IMR-90 (cell line): Measurements from ENCODE around the gene NUP210L. TPM values are rescaled to one million over a fixed set of nuclear protein-coding genes. Genes with fewer than 3 reads are reported as not detected.

Source experiments
- ATAC-seq: fragments of 200-7000 bp; cut with Tn5 transposase; 2 replicates; pipeline ENCODE4 v1.9.1; 2020; ENCODE audit warnings: low read depth, mild to moderate bottlenecking, moderate library complexity
- BruUV-seq: library from RNA; stranded (reverse); fragments of 400-500 nt; replicated peaks from 2 replicates; lab custom pipeline; 2021; lab: Mats Ljungman, UMichigan
- CTCF ChIA-PET: fragments of 300-600 bp; formaldehyde crosslinking; extraction: SDS; loops from one replicate; lab custom pipeline; 2021; ENCODE audit warnings: antibody characterized with exemption; lab: Yijun Ruan, JAX
- POLR2A ChIA-PET: fragments of 300-600 bp; sonication (Branson Sonifier 250); formaldehyde crosslinking; loops from one replicate; lab custom pipeline; 2022; ENCODE audit warnings: antibody characterized with exemption; ENCODE audit not compliant: unreplicated experiment; lab: Charles Lee
- DNase-seq: peaks from one replicate; pipeline ENCODE4 v3.0.0; 2013
- H2AFZ ChIP-seq: replicated peaks from 2 replicates; pipeline ENCODE3; 2013; ENCODE audit warnings: low read length, mild to moderate bottlenecking; ENCODE audit not compliant: poor library complexity
- H2AK5ac ChIP-seq: 2 replicates; pipeline ENCODE4 v1.6.1; 2013; ENCODE audit warnings: low read depth, low read length, inconsistent platforms
- H2AK9ac ChIP-seq: replicated peaks from 2 replicates; pipeline ENCODE3; 2013; ENCODE audit warnings: mild to moderate bottlenecking, low read depth, low read length, moderate library complexity; ENCODE audit not compliant: poor library complexity
- H2BK120ac ChIP-seq: 2 replicates; pipeline ENCODE4 v1.6.1; 2013; ENCODE audit warnings: low read depth, low read length, inconsistent platforms
- H2BK15ac ChIP-seq: 3 replicates; pipeline ENCODE4 v1.6.1; 2013; ENCODE audit warnings: low read depth, low read length, inconsistent platforms
- H2BK20ac ChIP-seq: 2 replicates; pipeline ENCODE4 v1.6.1; 2013; ENCODE audit warnings: low read depth, mild to moderate bottlenecking, inconsistent platforms, low read length, moderate library complexity
- H2BK5ac ChIP-seq: 2 replicates; pipeline ENCODE4 v1.6.1; 2013; ENCODE audit warnings: mild to moderate bottlenecking, low read depth, low read length, inconsistent platforms; ENCODE audit not compliant: poor library complexity, severe bottlenecking
- H3K14ac ChIP-seq: replicated peaks from 2 replicates; pipeline ENCODE4 v1.6.1; 2013; ENCODE audit warnings: low read depth, low read length, inconsistent platforms
- H3K18ac ChIP-seq: 2 replicates; pipeline ENCODE4 v1.6.1; 2013; ENCODE audit warnings: low read depth, low read length, control low read depth
- H3K23ac ChIP-seq: 2 replicates; pipeline ENCODE4 v1.6.1; 2013; ENCODE audit warnings: low read depth, low read length, inconsistent platforms
- H3K27ac ChIP-seq: 2 replicates; pipeline ENCODE4 v1.5.1; 2013; ENCODE audit warnings: mild to moderate bottlenecking, control low read depth, low read length; ENCODE audit not compliant: insufficient read depth
- H3K27me3 ChIP-seq: 2 replicates; pipeline ENCODE4 v1.6.1; 2013; ENCODE audit warnings: low read length; ENCODE audit not compliant: control insufficient read depth, insufficient read depth
- H3K36me3 ChIP-seq: 2 replicates; pipeline ENCODE4 v1.6.1; 2013; ENCODE audit warnings: low read length, mixed read lengths; ENCODE audit not compliant: control insufficient read depth, insufficient read depth
- H3K4ac ChIP-seq: 2 replicates; pipeline ENCODE4 v1.6.1; 2013; ENCODE audit warnings: low read depth, low read length, inconsistent platforms
- H3K4me1 ChIP-seq: 2 replicates; pipeline ENCODE4 v1.6.1; 2013; ENCODE audit warnings: low read length, mixed read lengths; ENCODE audit not compliant: control insufficient read depth, insufficient read depth
- H3K4me2 ChIP-seq: 2 replicates; pipeline ENCODE4 v1.6.1; 2013; ENCODE audit warnings: low read depth, mild to moderate bottlenecking, control low read depth, low read length, moderate library complexity
- H3K4me3 ChIP-seq: 2 replicates; pipeline ENCODE4 v1.5.1; 2013; ENCODE audit warnings: low read depth, mild to moderate bottlenecking, control low read depth, low read length, moderate library complexity; ENCODE audit not compliant: insufficient read depth
- H3K56ac ChIP-seq: 2 replicates; pipeline ENCODE4 v1.6.1; 2013; ENCODE audit warnings: low read length, inconsistent platforms; ENCODE audit not compliant: insufficient read depth; ENCODE audit errors: extremely low read depth
- H3K79me1 ChIP-seq, 2 experiments: 2 replicates each; pipeline ENCODE4 v1.6.1; 2013; ENCODE audit warnings: low read length in 2 of 2, inconsistent platforms in 1 of 2, low read depth in 1 of 2
- H3K9ac ChIP-seq: 2 replicates; pipeline ENCODE4 v1.6.1; 2013; ENCODE audit warnings: low read depth, low read length, control low read depth
- H3K9me1 ChIP-seq: 2 replicates; pipeline ENCODE4 v1.6.1; 2013; ENCODE audit warnings: low read length, inconsistent platforms; ENCODE audit not compliant: insufficient read depth
- H3K9me3 ChIP-seq: 2 replicates; pipeline ENCODE4 v1.6.1; 2013; ENCODE audit warnings: low read length; ENCODE audit not compliant: control insufficient read depth, insufficient read depth
- H4K20me1 ChIP-seq: 2 replicates; pipeline ENCODE4 v1.6.1; 2013; ENCODE audit warnings: low read length, inconsistent platforms; ENCODE audit not compliant: insufficient read depth
- H4K5ac ChIP-seq: 2 replicates; pipeline ENCODE4 v1.6.1; 2013; ENCODE audit warnings: mild to moderate bottlenecking, low read depth, low read length, control low read depth
- H4K8ac ChIP-seq, 2 experiments: 2 replicates each; pipeline ENCODE4 v1.6.1; 2013; ENCODE audit warnings: low read depth in 2 of 2, low read length in 2 of 2, control low read depth in 1 of 2, inconsistent platforms in 1 of 2
- H4K91ac ChIP-seq: 2 replicates; pipeline ENCODE4 v1.6.1; 2013; ENCODE audit warnings: low read depth, low read length, inconsistent platforms; ENCODE audit not compliant: insufficient read depth
- BHLHE40 ChIP-seq: fragments of 150-350 bp; IDR thresholded peaks from 2 replicates; pipeline ENCODE4 v1.6.1; 2016; ENCODE audit warnings: mild to moderate bottlenecking, low read depth, low read length
- CEBPB ChIP-seq: IDR thresholded peaks from 2 replicates; pipeline ENCODE4 v1.6.1; 2012; ENCODE audit warnings: low read depth, low read length, improper control_type of control experiment
- CHD1 ChIP-seq: IDR thresholded peaks from 2 replicates; pipeline ENCODE4 v1.6.1; 2012; ENCODE audit warnings: low read depth, low read length, improper control_type of control experiment
- CTCF ChIP-seq: conservative IDR thresholded peaks from 2 replicates; pipeline ENCODE4 v1.5.1; 2012; ENCODE audit warnings: mild to moderate bottlenecking, low read depth, low read length, improper control_type of control experiment
- FOS ChIP-seq: fragments of 150-350 bp; IDR thresholded peaks from 2 replicates; pipeline ENCODE4 v1.6.1; 2016; ENCODE audit warnings: low read depth, low read length
- MAFK ChIP-seq: IDR thresholded peaks from 2 replicates; pipeline ENCODE4 v1.6.1; 2012; ENCODE audit warnings: low read depth, low read length, improper control_type of control experiment
- MAZ ChIP-seq: IDR thresholded peaks from 2 replicates; pipeline ENCODE4 v1.6.1; 2012; ENCODE audit warnings: low read depth, mild to moderate bottlenecking, low read length, improper control_type of control experiment, moderate library complexity, borderline replicate concordance
- MXI1 ChIP-seq: IDR thresholded peaks from 2 replicates; pipeline ENCODE4 v1.6.1; 2012; ENCODE audit warnings: low read depth, mild to moderate bottlenecking, low read length, moderate library complexity, borderline replicate concordance
- NFE2L2 ChIP-seq: fragments of 150-350 bp; IDR thresholded peaks from 2 replicates; pipeline ENCODE4 v1.6.1; 2016; ENCODE audit warnings: low read depth, mild to moderate bottlenecking, low read length
- POLR2A ChIP-seq: IDR thresholded peaks from 2 replicates; pipeline ENCODE4 v1.6.1; 2012; ENCODE audit warnings: mild to moderate bottlenecking, low read depth, low read length
- RAD21 ChIP-seq: IDR thresholded peaks from 2 replicates; pipeline ENCODE4 v1.6.1; 2012; ENCODE audit warnings: low read length, improper control_type of control experiment
- RCOR1 ChIP-seq: IDR thresholded peaks from 2 replicates; pipeline ENCODE4 v1.6.1; 2012; ENCODE audit warnings: mild to moderate bottlenecking, low read length, improper control_type of control experiment; ENCODE audit not compliant: insufficient replicate concordance
- RFX5 ChIP-seq: IDR thresholded peaks from 2 replicates; pipeline ENCODE4 v1.8.0; 2012; ENCODE audit warnings: low read depth, mild to moderate bottlenecking, low read length, moderate library complexity
- SMC3 ChIP-seq: fragments of 150-350 bp; IDR thresholded peaks from 2 replicates; pipeline ENCODE4 v1.6.1; 2016; ENCODE audit warnings: low read depth, mild to moderate bottlenecking, antibody characterized with exemption, low read length, moderate library complexity
- USF2 ChIP-seq: fragments of 150-350 bp; IDR thresholded peaks from 2 replicates; pipeline ENCODE4 v1.6.1; 2017; ENCODE audit warnings: mild to moderate bottlenecking, antibody characterized with exemption, low read length, low read depth
- WGBS, 2 experiments: methylation state at CpG; one replicate each; pipeline versions ENCODE4 v1.1.5 to v1.1.7; 2013; ENCODE audit warnings: missing lambda C conversion rate in 2 of 2; ENCODE audit not compliant: insufficient read length in 1 of 2; ENCODE audit errors: extremely low coverage in 2 of 2; 5-methylcytosine and 5-hydroxymethylcytosine counted together
- dilution Hi-C: fragments of 300-500 bp; cut with HindIII; formaldehyde crosslinking; loops from one replicate; pipeline ENCODE4 v1.14.3; 2018; ENCODE audit warnings: low sequenced_read_pairs; ENCODE audit not compliant: unreplicated experiment
- in situ Hi-C: fragments of 300-500 bp; cut with MboI; formaldehyde crosslinking; loops from 3 replicates; pipeline ENCODE4 v1.14.3; 2019; ENCODE audit warnings: low sequenced_read_pairs, inconsistent platforms, mixed read lengths
- intact Hi-C: fragments of 100-400 bp; cut with micrococcal nuclease; formaldehyde crosslinking; loops from 2 replicates; pipeline ENCODE4 v1.10.0; 2022
- polyA plus RNA-seq, 3 experiments: library from polyadenylated mRNA; depleted of rRNA; stranded (reverse); fragments of >200 nt; gene quantifications; 2 replicates each; pipeline ENCODE4 v1.2.3, GENCODE V29; 2012; ENCODE audit warnings: low replicate concordance in 1 of 3
- total RNA-seq: library from RNA; depleted of rRNA; stranded (reverse); fragments of >200 nt; gene quantifications from 2 replicates; pipeline ENCODE4 v1.2.3, GENCODE V29; 2012
- TF ChIP-seq, protein P1 (sequence below): fragments of 150-350 bp; IDR thresholded peaks from 2 replicates; pipeline ENCODE4 v1.6.1; 2016; ENCODE audit warnings: low read depth, mild to moderate bottlenecking, low read length, moderate library complexity, borderline replicate concordance

Gene NUP210L
- total and polyA plus RNA-seq, 2 of the 4 experiments (the other 2 are of a cell fraction): under 0.01 to 0.02 TPM

- in situ Hi-C loops: loop anchor here (5.0 kb wide), 1 partner anchor 147 kb away; no protein-coding TSS in a partner anchor
- Histone ChIP-seq H2AFZ (no peak overlapping the region), H4K20me1 (peaks cover 11% of the 10 kb centered on the region), H2BK20ac (no peak overlapping the region), H3K4me1 (peaks cover 9% of the 10 kb centered on the region), H2BK15ac (peak overlapping the region; percentile 21; the same call in 1 of the 3 replicates), H3K4me2 (peak overlapping the region; percentile 100; the same call in 1 of the 2 replicates), H3K56ac (no peak overlapping the region), H4K5ac (no peak overlapping the region), H3K23ac (0 out of 2 replicates have a peak overlapping the region, but pooled peaks have one; percentile 43), H3K4ac (no peak overlapping the region; the same call in 1 of the 2 replicates), H3K79me1 (peaks cover 15 to 56% of the 10 kb centered on the region in 2 experiments), H3K14ac (peak overlapping the region; percentile 48), H2AK5ac (no peak overlapping the region), H2AK9ac (peak overlapping the region; percentile 99), H3K27ac (no peak overlapping the region), H3K9ac (peak overlapping the region; percentile 98; the same call in 1 of the 2 replicates), H3K9me3 (no peaks in the 10 kb centered on the region), H3K9me1 (peaks cover 18% of the 10 kb centered on the region; the same call in 1 of the 2 replicates), H3K36me3 (peaks cover 44% of the 10 kb centered on the region), H4K8ac (peak overlapping the region in 1 of 2 experiments; percentile 21; a peak in 2 of 4 replicates), H2BK120ac (0 out of 2 replicates have a peak overlapping the region, but pooled peaks have one; percentile 13), H3K27me3 (no peaks in the 10 kb centered on the region), H3K4me3 (no peak overlapping the region), H2BK5ac (no peak overlapping the region), H4K91ac (no peak overlapping the region), H3K18ac (no peak overlapping the region)
- intact Hi-C loops: no loop called here
- ATAC-seq: no peak
- dilution Hi-C loops: no loop called here
- TF ChIP-seq SMC3 (no peak), RAD21 (no peak), POLR2A (no peak), FOS (no peak), CTCF (no peak), CEBPB (no peak), RFX5 (no peak), MAZ (no peak), MAFK (no peak), RCOR1 (no peak), USF2 (no peak), CHD1 (no peak), MXI1 (no peak), BHLHE40 (no peak), NFE2L2 (no peak)
- TF ChIP-seq, protein P1, sequence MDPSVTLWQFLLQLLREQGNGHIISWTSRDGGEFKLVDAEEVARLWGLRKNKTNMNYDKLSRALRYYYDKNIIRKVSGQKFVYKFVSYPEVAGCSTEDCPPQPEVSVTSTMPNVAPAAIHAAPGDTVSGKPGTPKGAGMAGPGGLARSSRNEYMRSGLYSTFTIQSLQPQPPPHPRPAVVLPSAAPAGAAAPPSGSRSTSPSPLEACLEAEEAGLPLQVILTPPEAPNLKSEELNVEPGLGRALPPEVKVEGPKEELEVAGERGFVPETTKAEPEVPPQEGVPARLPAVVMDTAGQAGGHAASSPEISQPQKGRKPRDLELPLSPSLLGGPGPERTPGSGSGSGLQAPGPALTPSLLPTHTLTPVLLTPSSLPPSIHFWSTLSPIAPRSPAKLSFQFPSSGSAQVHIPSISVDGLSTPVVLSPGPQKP: no peak
- WGBS, 2 experiments: 100% methylated on average over 1 of the region's 3 CpGs; no CpG with 5 or more reads in 1 of the 2 experiments
- no peak for DNase-seq
- POLR2A ChIA-PET: interaction anchor here (0.6 kb wide), 1 partner anchor 499 kb away, joined by 3 read pairs; no protein-coding TSS in a partner anchor
- no TSS peak for BruUV-seq
- CTCF ChIA-PET: no interaction called here
Observed at GRCh38 chr1:153944827-153945117, 210.1 kb downstream of the NUP210L start.
